Body of pancreas (tissue), 4 donors: ENCODE measurements around the gene HPDL. TPM values are rescaled to one million over a fixed set of nuclear protein-coding genes. Genes with fewer than 3 reads are reported as not detected.

ENCODE experiments used
- ATAC-seq: fragments of 150-250 bp; one replicate; pipeline ENCODE4 v1.9.1; 2016
- DNase-seq, 4 donors: peaks; one replicate each; pipeline ENCODE4 v3.0.0-alpha.2; 2019
- H3K27ac ChIP-seq, 4 donors: fragments of 200-600 bp; sonication (generic); 1 replicate in 3 of 4; 2 replicates in 1 of 4; pipeline versions ENCODE4 v1.5.1 to v1.6.1; 2016 to 2019; ENCODE audit warnings: mild to moderate bottlenecking in 1 of 4, mixed read lengths in 1 of 4, moderate library complexity in 1 of 4
- H3K27me3 ChIP-seq, 2 donors: fragments of 200-600 bp; sonication (generic); one replicate each; pipeline ENCODE4 v1.6.0; 2016; ENCODE audit warnings: mild to moderate bottlenecking in 1 of 2
- H3K36me3 ChIP-seq, 2 donors: fragments of 200-600 bp; sonication (generic); replicated peaks in 1 of 2; 2 replicates each; pipeline ENCODE4 v1.5.1; 2016; ENCODE audit warnings: low read depth in 2 of 2; ENCODE audit not compliant: insufficient read depth in 1 of 2
- H3K4me1 ChIP-seq: fragments of 200-600 bp; sonication (generic); one replicate; pipeline ENCODE4 v1.6.0; 2016
- H3K4me3 ChIP-seq, 2 donors: fragments of 200-600 bp; sonication (generic); 1 replicate in 1 of 2; 2 replicates in 1 of 2; pipeline ENCODE4 v1.5.1; 2016 to 2019
- H3K9me3 ChIP-seq, 3 donors: fragments of 200-600 bp; sonication (generic); 1 replicate in 2 of 3; 2 replicates in 1 of 3; pipeline ENCODE4 v1.5.1; 2016
- POLR2A ChIP-seq, 3 donors: fragments of 450-650 bp; IDR thresholded peaks; one replicate each; pipeline ENCODE4 v1.6.1; 2016; ENCODE audit warnings: antibody characterized with exemption in 3 of 3, mild to moderate bottlenecking in 2 of 3
- WGBS, 2 donors: methylation state at CpG; one replicate each; pipeline ENCODE4 v1.1.5; 2017; 5-methylcytosine and 5-hydroxymethylcytosine counted together
- intact Hi-C: fragments of 100-400 bp; cut with DNase I; formaldehyde crosslinking; loops from one replicate; pipeline ENCODE4 v1.15.1; 2023
- total RNA-seq, 2 donors: library from RNA; depleted of rRNA; stranded (reverse); fragments of >200 nt; gene quantifications; one replicate each; pipeline ENCODE4 v1.1.0, GENCODE V29; 2016
- TF ChIP-seq, protein P1 (sequence below), 7 experiments: fragments of 450-650 bp in 4 of 7; fragments of 200-600 bp in 3 of 7; sonication (generic) in 3 of 7; IDR thresholded peaks; one replicate each; pipeline ENCODE4 v1.5.1; 2016 to 2019; ENCODE audit warnings: antibody characterized with exemption in 7 of 7

Gene HPDL
- total RNA-seq, 2 donors from 2014 or later, result 0.26 TPM; not detected in 1

- 58 to 75% methylated on average over 5 of the region's 5 CpGs for WGBS, 2 donors
- intact Hi-C loops, result no loop called here
Observed at GRCh38 chr1:45351508-45351907, 24.8 kb downstream of the HPDL start.

DNA sequence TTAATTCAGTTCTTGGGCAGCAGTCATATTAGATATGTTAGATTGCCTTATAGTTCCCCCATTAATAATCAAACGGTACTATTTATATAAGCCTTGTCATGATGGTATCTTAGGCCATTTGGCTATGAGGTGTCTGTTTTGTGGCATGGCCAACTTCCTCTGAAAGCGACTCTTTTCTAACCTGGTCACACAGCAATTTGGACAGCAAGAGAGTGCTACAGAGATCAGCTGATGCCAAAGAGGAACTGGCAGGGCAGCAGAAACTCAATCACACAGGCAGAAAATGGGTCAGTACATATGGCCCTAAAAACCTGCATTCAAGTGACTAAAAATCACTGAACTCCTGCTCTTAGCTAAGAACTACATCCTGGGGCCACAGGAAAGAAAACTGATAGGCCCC is 27.0 kb downstream of the HPDL start:
- Histone ChIP-seq H3K36me3 (no peaks in the 10 kb centered on the region), H3K27ac (no peak overlapping the region), H3K9me3 (no peaks in the 10 kb centered on the region), H3K4me1 (peaks cover 9% of the 10 kb centered on the region), H3K27me3 (no peaks in the 10 kb centered on the region), H3K4me3 (no peak overlapping the region)
- TF ChIP-seq, protein P1, sequence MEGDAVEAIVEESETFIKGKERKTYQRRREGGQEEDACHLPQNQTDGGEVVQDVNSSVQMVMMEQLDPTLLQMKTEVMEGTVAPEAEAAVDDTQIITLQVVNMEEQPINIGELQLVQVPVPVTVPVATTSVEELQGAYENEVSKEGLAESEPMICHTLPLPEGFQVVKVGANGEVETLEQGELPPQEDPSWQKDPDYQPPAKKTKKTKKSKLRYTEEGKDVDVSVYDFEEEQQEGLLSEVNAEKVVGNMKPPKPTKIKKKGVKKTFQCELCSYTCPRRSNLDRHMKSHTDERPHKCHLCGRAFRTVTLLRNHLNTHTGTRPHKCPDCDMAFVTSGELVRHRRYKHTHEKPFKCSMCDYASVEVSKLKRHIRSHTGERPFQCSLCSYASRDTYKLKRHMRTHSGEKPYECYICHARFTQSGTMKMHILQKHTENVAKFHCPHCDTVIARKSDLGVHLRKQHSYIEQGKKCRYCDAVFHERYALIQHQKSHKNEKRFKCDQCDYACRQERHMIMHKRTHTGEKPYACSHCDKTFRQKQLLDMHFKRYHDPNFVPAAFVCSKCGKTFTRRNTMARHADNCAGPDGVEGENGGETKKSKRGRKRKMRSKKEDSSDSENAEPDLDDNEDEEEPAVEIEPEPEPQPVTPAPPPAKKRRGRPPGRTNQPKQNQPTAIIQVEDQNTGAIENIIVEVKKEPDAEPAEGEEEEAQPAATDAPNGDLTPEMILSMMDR (IDR thresholded peaks at IDR 0.05), result no peak
- TF ChIP-seq POLR2A (IDR thresholded peaks at IDR 0.05), result no peak
- no peak for DNase-seq
- ATAC-seq, result no peak
- intact Hi-C loops, result no loop called here
- WGBS, 2 donors, result 81 to 87% methylated on average over 2 of the region's 2 CpGs

More at GRCh38 chr1:45351508-45351907, 24.8 kb downstream of the HPDL start:
- ATAC-seq, result no peak
- Histone ChIP-seq H3K36me3 (no peaks in the 10 kb centered on the region), H3K27ac (no peak overlapping the region), H3K27me3 (no peaks in the 10 kb centered on the region), H3K4me3 (no peak overlapping the region), H3K9me3 (no peaks in the 10 kb centered on the region), H3K4me1 (peaks cover 15% of the 10 kb centered on the region)
- DNase-seq, result no peak
- TF ChIP-seq, protein P1 (IDR thresholded peaks at IDR 0.05), result no peak
- no peak for TF ChIP-seq POLR2A (IDR thresholded peaks at IDR 0.05)

- WGBS, 2 donors, result 85 to 90% methylated on average over 4 of the region's 4 CpGs
- intact Hi-C loops, result no loop called here
- no peaks in the 10 kb centered on the region for H3K9me3 ChIP-seq
- H3K27ac ChIP-seq, result no peak overlapping the region
- no peaks in the 10 kb centered on the region for H3K36me3 ChIP-seq
- ATAC-seq (no peak), DNase-seq (no peak)
- no peak overlapping the region for H3K4me3 ChIP-seq
- TF ChIP-seq, protein P1 (IDR thresholded peaks at IDR 0.05), result no peak
- TF ChIP-seq POLR2A (IDR thresholded peaks at IDR 0.05), result no peak
- peaks cover 2% of the 10 kb centered on the region for H3K4me1 ChIP-seq
- H3K27me3 ChIP-seq, result no peaks in the 10 kb centered on the region
Observed at GRCh38 chr1:45354838-45355237, 28.1 kb downstream of the HPDL start.

DNA sequence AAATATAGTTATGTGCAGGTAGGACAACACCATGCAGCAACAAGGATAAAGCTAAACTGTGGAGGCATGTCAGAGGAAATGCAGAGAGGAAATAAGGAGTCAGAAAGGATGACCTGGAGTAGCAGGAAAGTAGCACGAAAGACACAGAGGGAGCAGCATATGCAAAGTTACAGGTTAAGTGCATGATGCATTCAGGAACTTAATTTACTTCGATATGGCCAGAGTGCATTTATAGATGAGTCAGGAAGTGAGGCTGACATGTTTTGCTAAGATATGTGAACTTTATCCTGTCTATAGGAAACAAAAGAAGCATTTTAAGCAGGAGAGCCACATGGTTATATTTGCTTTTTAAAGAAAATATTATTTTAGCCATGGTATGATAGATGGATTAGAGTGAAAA is 29.0 kb downstream of the HPDL start:
- no peak for ATAC-seq
- TF ChIP-seq, protein P1 (IDR thresholded peaks at IDR 0.05), result no peak
- TF ChIP-seq POLR2A (IDR thresholded peaks at IDR 0.05), result no peak
- DNase-seq, result no peak
- H3K36me3 ChIP-seq, result no peaks in the 10 kb centered on the region
- WGBS, 2 donors, result 61 to 62% methylated on average over 2 of the region's 2 CpGs
- H3K27ac ChIP-seq, result no peak overlapping the region
- H3K9me3 ChIP-seq, result no peaks in the 10 kb centered on the region
- H3K27me3 ChIP-seq, result no peaks in the 10 kb centered on the region
- intact Hi-C loops, result no loop called here
- H3K4me1 ChIP-seq, result peaks cover 8% of the 10 kb centered on the region
- H3K4me3 ChIP-seq, result no peak overlapping the region

- no peak for DNase-seq
- intact Hi-C loops, result no loop called here
- TF ChIP-seq, protein P1 (IDR thresholded peaks at IDR 0.05), result no peak
- no peak for TF ChIP-seq POLR2A (IDR thresholded peaks at IDR 0.05)
- Histone ChIP-seq H3K36me3 (no peaks in the 10 kb centered on the region), H3K27ac (no peak overlapping the region), H3K9me3 (no peaks in the 10 kb centered on the region), H3K4me3 (no peak overlapping the region), H3K4me1 (peaks cover 8% of the 10 kb centered on the region), H3K27me3 (no peaks in the 10 kb centered on the region)
- no peak for ATAC-seq
- WGBS, 2 donors, result 79 to 86% methylated on average over 4 of the region's 4 CpGs
Observed at GRCh38 chr1:45356186-45356585, 29.5 kb downstream of the HPDL start.
